Measurements from ENCODE around the gene TMEM143.
"Not testable (repeated sequence)": the region's sequence is repeated elsewhere in the genome, so short reads cannot be mapped to it uniquely, and the experiment has no call there.

Gene TMEM143

GRCh38 chr19:48301886-48302599, 61.7 kb downstream of the TMEM143 start:
- CTCF ChIA-PET, result no interaction called here
- POLR2A ChIA-PET (ENCODE audit: low non-redundant PET), result no interaction called here
- TF ChIP-seq CTCF (conservative IDR thresholded peaks at IDR 0.05; ENCODE audit: low read depth), result no peak
- DNase-seq (ENCODE audit: low spot score), result no peak
- H3K27ac ChIP-seq, result no peak overlapping the region

GRCh38 chr19:48297975-48298374, 65.8 kb downstream of the TMEM143 start:
- POLR2A ChIA-PET (ENCODE audit: low non-redundant PET), result no interaction called here
- TF ChIP-seq CTCF (conservative IDR thresholded peaks at IDR 0.05; ENCODE audit: low read depth), result no peak
- H3K27ac ChIP-seq, result no peak overlapping the region
- CTCF ChIA-PET, result no interaction called here
- no peak for DNase-seq (ENCODE audit: low spot score)

GRCh38 chr19:48296963-48297734, 66.6 kb downstream of the TMEM143 start:
- H3K27ac ChIP-seq, result no peak overlapping the region
- ChIA-PET POLR2A (ENCODE audit: low non-redundant PET) (no interaction called here), CTCF (interaction anchor here (0.5 kb wide), 1 partner anchor 87 kb away, joined by 4 read pairs; no protein-coding TSS in a partner anchor)
- TF ChIP-seq CTCF (conservative IDR thresholded peaks at IDR 0.05; ENCODE audit: low read depth), result no peak
- no peak for DNase-seq (ENCODE audit: low spot score)

GRCh38 chr19:48295458-48295857, 68.3 kb downstream of the TMEM143 start:
- CTCF ChIA-PET, result no interaction called here
- POLR2A ChIA-PET (ENCODE audit: low non-redundant PET), result no interaction called here

GRCh38 chr19:48292798-48293197, 70.9 kb downstream of the TMEM143 start:
- peak; percentile 57 for DNase-seq (ENCODE audit: low spot score)
- ChIA-PET CTCF (interaction anchor here (0.7 to 1.3 kb wide), 3 partner anchors 22 to 32 kb away, joined by 3 to 8 read pairs (median 3); no protein-coding TSS in a partner anchor), POLR2A (ENCODE audit: low non-redundant PET) (interaction anchor here (0.6 kb wide), 1 partner anchor 29 kb away, joined by 3 read pairs; no protein-coding TSS in a partner anchor)
- H3K27ac ChIP-seq, result no peak overlapping the region
- no peak for TF ChIP-seq CTCF (conservative IDR thresholded peaks at IDR 0.05; ENCODE audit: low read depth)

More at GRCh38 chr19:48295458-48295857, 68.3 kb downstream of the TMEM143 start:
- no peak for DNase-seq (ENCODE audit: low spot score)
- TF ChIP-seq CTCF (conservative IDR thresholded peaks at IDR 0.05; ENCODE audit: low read depth), result no peak
- no peak overlapping the region for H3K27ac ChIP-seq

GRCh38 chr19:48291489-48291815, 72.3 kb downstream of the TMEM143 start:
- DNase-seq (ENCODE audit: low spot score); H3K27ac ChIP-seq; POLR2A ChIA-PET (ENCODE audit: low non-redundant PET): not testable (repeated sequence)
- peak; percentile 57 for TF ChIP-seq CTCF (conservative IDR thresholded peaks at IDR 0.05; ENCODE audit: low read depth)
- CTCF ChIA-PET, result interaction anchor here (0.6 to 2.0 kb wide), 7 partner anchors 14 to 41 kb away, joined by 3 to 11 read pairs (median 4); no protein-coding TSS in a partner anchor

All from RWPE1 (cell line).